ENCODE data around the gene RFX1. TPM values are rescaled to one million over a fixed set of nuclear protein-coding genes. Genes with fewer than 3 reads are reported as not detected.
"Not testable (repeated sequence)": the region's sequence is repeated elsewhere in the genome, so short reads cannot be mapped to it uniquely, and the experiment has no call there.

The RFX1 gene
- total RNA-seq, 1 donor from 2014 or later = 15.7 TPM

GRCh38 chr19:14053032-14053431 lies 46.9 kb upstream of the RFX1 start:
- peaks cover 8% of the 10 kb centered on the region for H3K4me1 Mint-ChIP-seq (ENCODE audit: unreplicated experiment)
- no peaks in the 10 kb centered on the region for H3K27me3 Mint-ChIP-seq (ENCODE audit: unreplicated experiment)
- TF ChIP-seq CTCF (IDR thresholded peaks at IDR 0.05) = no peak
- no peak overlapping the region for H3K4me3 Mint-ChIP-seq (ENCODE audit: unreplicated experiment)
- DNase-seq (ENCODE audit: extremely low spot score, unreplicated experiment) = no peak
- H3K36me3 Mint-ChIP-seq (ENCODE audit: unreplicated experiment) = peaks cover 3% of the 10 kb centered on the region
- no peak overlapping the region for H3K27ac Mint-ChIP-seq (ENCODE audit: unreplicated experiment)
- H3K9me3 Mint-ChIP-seq (ENCODE audit: unreplicated experiment) = no peaks in the 10 kb centered on the region

- no peak for TF ChIP-seq CTCF (IDR thresholded peaks at IDR 0.05)
- Mint-ChIP-seq H3K4me1 (ENCODE audit: unreplicated experiment) (peaks cover 3% of the 10 kb centered on the region), H3K27ac (ENCODE audit: unreplicated experiment) (no peak overlapping the region), H3K36me3 (ENCODE audit: unreplicated experiment) (peaks cover 3% of the 10 kb centered on the region), H3K27me3 (ENCODE audit: unreplicated experiment) (no peaks in the 10 kb centered on the region), H3K4me3 (ENCODE audit: unreplicated experiment) (no peak overlapping the region), H3K9me3 (ENCODE audit: unreplicated experiment) (no peaks in the 10 kb centered on the region)
- DNase-seq (ENCODE audit: extremely low spot score, unreplicated experiment) = no peak
These were observed 46.4 kb upstream of the RFX1 start for GRCh38 chr19:14052470-14052869.

- TF ChIP-seq CTCF (IDR thresholded peaks at IDR 0.05) = no peak
- Mint-ChIP-seq H3K4me3 (ENCODE audit: unreplicated experiment) (no peak overlapping the region), H3K36me3 (ENCODE audit: unreplicated experiment) (peaks cover 3% of the 10 kb centered on the region), H3K9me3 (ENCODE audit: unreplicated experiment) (no peaks in the 10 kb centered on the region), H3K27ac (ENCODE audit: unreplicated experiment) (no peak overlapping the region), H3K4me1 (ENCODE audit: unreplicated experiment) (peaks cover under 1% of the 10 kb centered on the region), H3K27me3 (ENCODE audit: unreplicated experiment) (no peaks in the 10 kb centered on the region)
- no peak for DNase-seq (ENCODE audit: extremely low spot score, unreplicated experiment)
These were observed 45.9 kb upstream of the RFX1 start for GRCh38 chr19:14051980-14052379.

- H3K27me3 Mint-ChIP-seq (ENCODE audit: unreplicated experiment); H3K27ac Mint-ChIP-seq (ENCODE audit: unreplicated experiment); H3K4me1 Mint-ChIP-seq (ENCODE audit: unreplicated experiment); DNase-seq (ENCODE audit: extremely low spot score, unreplicated experiment); H3K9me3 Mint-ChIP-seq (ENCODE audit: unreplicated experiment); H3K36me3 Mint-ChIP-seq (ENCODE audit: unreplicated experiment); H3K4me3 Mint-ChIP-seq (ENCODE audit: unreplicated experiment): not testable (repeated sequence)
These were observed 44.8 kb upstream of the RFX1 start for GRCh38 chr19:14050961-14051360.

- Mint-ChIP-seq H3K36me3 (ENCODE audit: unreplicated experiment) (peaks cover 3% of the 10 kb centered on the region), H3K4me3 (ENCODE audit: unreplicated experiment) (no peak overlapping the region), H3K27me3 (ENCODE audit: unreplicated experiment) (no peaks in the 10 kb centered on the region), H3K4me1 (ENCODE audit: unreplicated experiment) (no peaks in the 10 kb centered on the region), H3K27ac (ENCODE audit: unreplicated experiment) (no peak overlapping the region), H3K9me3 (ENCODE audit: unreplicated experiment) (no peaks in the 10 kb centered on the region)
- DNase-seq (ENCODE audit: extremely low spot score, unreplicated experiment) = no peak
- no peak for TF ChIP-seq CTCF (IDR thresholded peaks at IDR 0.05)
These were observed 44.4 kb upstream of the RFX1 start for GRCh38 chr19:14050512-14050911.
